GM12878 (cell line): ENCODE data around the gene TMEM88. TPM values are rescaled to one million over a fixed set of nuclear protein-coding genes. Genes with fewer than 3 reads are reported as not detected.

Source experiments
- CREM ChIP-seq: IDR thresholded peaks from 2 replicates; pipeline ENCODE4 v1.6.1; 2014; ENCODE audit warnings: antibody characterized with exemption, low read depth
- DPF2 ChIP-seq: fragments of 450-650 bp; IDR thresholded peaks from 2 replicates; pipeline ENCODE4 v1.6.1; 2017; ENCODE audit warnings: mild to moderate bottlenecking
- GABPA ChIP-seq: IDR thresholded peaks from 2 replicates; pipeline ENCODE4 v1.6.1; 2014; ENCODE audit warnings: antibody characterized with exemption, low read depth, mild to moderate bottlenecking, inconsistent platforms
- GATAD2B ChIP-seq: fragments of 450-650 bp; conservative IDR thresholded peaks from 2 replicates; pipeline ENCODE4 v1.6.1; 2017; ENCODE audit warnings: low read depth, mild to moderate bottlenecking, moderate library complexity
- KDM1A ChIP-seq: fragments of 200-600 bp; sonication (generic); IDR thresholded peaks from 2 replicates; pipeline ENCODE4 v1.6.1; 2016; ENCODE audit warnings: borderline replicate concordance
- MTA2 ChIP-seq: fragments of 450-650 bp; IDR thresholded peaks from 2 replicates; pipeline ENCODE4 v1.6.1; 2016; ENCODE audit warnings: low read depth, mild to moderate bottlenecking, moderate library complexity
- POLR2A ChIP-seq: IDR thresholded peaks from 2 replicates; pipeline ENCODE4 v1.6.1; 2011; ENCODE audit warnings: low read depth, mild to moderate bottlenecking, low read length
- RB1 ChIP-seq: fragments of 450-650 bp; formaldehyde crosslinking; IDR thresholded peaks from 2 replicates; pipeline ENCODE4 v1.6.1; 2017; ENCODE audit warnings: mild to moderate bottlenecking, borderline replicate concordance
- SIN3A ChIP-seq: IDR thresholded peaks from 2 replicates; pipeline ENCODE4 v1.6.1; 2012; ENCODE audit warnings: low read depth, low read length, improper control_type of control experiment
- SP1 ChIP-seq: IDR thresholded peaks from one replicate; pipeline ENCODE4 v1.6.1; 2011; ENCODE audit warnings: low read depth, low read length
- SREBF1 ChIP-seq: IDR thresholded peaks from 2 replicates; pipeline ENCODE4 v1.6.1; 2012; ENCODE audit warnings: mild to moderate bottlenecking, low read length
- polyA plus RNA-seq, 11 experiments: library from polyadenylated mRNA; depleted of rRNA in 4 of 11; unstranded in 6 of 11; stranded (reverse) in 5 of 11; fragments of >200 nt; fragmentation: Nextera tagmentation in 4 of 11; fragmentation: Illumina TruSeq in 1 of 11; extraction: Ambion mirVana in 4 of 11; extraction: Trizol in 1 of 11; gene quantifications; 1 replicate in 1 of 11; 2 replicates in 10 of 11; pipeline versions ENCODE4 v1.2.1 to v1.2.3, GENCODE V29; 2011 to 2016; ENCODE audit warnings: inconsistent platforms in 2 of 11, missing spikeins in 2 of 11, low read depth in 1 of 11
- total RNA-seq, 4 experiments: library from RNA; depleted of rRNA in 3 of 4; stranded (reverse); fragments of >200 nt in 3 of 4; fragmentation: Illumina TruSeq in 1 of 4; extraction: Trizol in 1 of 4; gene quantifications; 2 replicates each; pipeline versions ENCODE4 v1.2.1 to v1.2.3, GENCODE V29; 2013 to 2021
- TF ChIP-seq, protein P1 (sequence below): fragments of 150-350 bp; IDR thresholded peaks from 2 replicates; pipeline ENCODE4 v1.6.1; 2014; ENCODE audit warnings: mild to moderate bottlenecking, low read depth, low read length
- TF ChIP-seq, protein P2 (sequence below): fragments of 450-650 bp; IDR thresholded peaks from 2 replicates; pipeline ENCODE4 v1.6.1; 2017; ENCODE audit warnings: mild to moderate bottlenecking

TMEM88 gene
- total and polyA plus RNA-seq, 10 of the 15 experiments (the other 5 are each of a cell fraction or from before 2014, with no cell fraction given): 0.21 to 2.2 (median 0.62) TPM; not detected in 5

DNA sequence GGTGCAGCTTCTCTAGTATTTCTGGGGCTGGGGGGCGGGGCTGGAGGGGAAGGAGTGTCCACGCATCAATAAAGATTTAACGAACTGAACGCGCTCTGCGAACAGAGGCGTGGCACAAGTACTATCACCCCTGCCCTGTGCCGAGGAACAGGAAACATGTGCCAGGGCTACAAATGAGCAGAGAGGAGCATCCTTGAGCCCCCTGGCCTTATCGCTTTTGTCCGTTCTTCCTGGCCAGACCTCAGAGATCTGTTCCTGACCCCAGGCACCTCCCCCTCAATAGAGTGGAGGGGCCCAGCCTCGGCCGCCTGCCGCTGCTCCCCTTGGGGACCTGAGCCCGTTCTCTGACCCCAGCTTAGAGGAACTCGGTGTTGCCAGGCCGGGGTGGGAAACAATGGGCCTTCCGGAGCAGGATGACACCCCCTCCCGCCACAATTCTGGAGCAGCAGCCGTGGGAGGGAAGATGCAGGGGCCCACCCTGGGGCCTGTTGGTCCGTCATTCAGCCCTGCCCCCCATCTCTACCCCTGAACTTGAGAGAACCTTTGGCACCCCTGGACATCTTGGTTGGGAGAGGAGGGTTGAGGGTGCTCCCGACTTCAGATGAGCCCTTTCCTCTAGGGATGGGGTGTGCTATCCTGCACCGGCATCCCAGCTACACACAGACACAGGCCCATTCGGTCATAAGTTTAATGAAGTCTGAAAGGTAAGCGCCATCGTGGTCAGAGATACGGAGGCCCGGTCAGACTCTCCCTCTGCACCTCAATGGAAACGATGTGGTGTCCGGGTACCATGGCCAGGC, 1.3 kb downstream of the TMEM88 start (continued):
- TF ChIP-seq, protein P1, sequence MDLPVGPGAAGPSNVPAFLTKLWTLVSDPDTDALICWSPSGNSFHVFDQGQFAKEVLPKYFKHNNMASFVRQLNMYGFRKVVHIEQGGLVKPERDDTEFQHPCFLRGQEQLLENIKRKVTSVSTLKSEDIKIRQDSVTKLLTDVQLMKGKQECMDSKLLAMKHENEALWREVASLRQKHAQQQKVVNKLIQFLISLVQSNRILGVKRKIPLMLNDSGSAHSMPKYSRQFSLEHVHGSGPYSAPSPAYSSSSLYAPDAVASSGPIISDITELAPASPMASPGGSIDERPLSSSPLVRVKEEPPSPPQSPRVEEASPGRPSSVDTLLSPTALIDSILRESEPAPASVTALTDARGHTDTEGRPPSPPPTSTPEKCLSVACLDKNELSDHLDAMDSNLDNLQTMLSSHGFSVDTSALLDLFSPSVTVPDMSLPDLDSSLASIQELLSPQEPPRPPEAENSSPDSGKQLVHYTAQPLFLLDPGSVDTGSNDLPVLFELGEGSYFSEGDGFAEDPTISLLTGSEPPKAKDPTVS: no peak
- TF ChIP-seq RB1: no peak
- TF ChIP-seq CREM: no peak
- TF ChIP-seq SREBF1: no peak
- TF ChIP-seq DPF2: no peak
- no peak for TF ChIP-seq KDM1A
- no peak for TF ChIP-seq GABPA
- TF ChIP-seq MTA2: no peak
- no peak for TF ChIP-seq GATAD2B
- TF ChIP-seq POLR2A: peak; percentile 12; the same call in 1 of the 2 replicates
- TF ChIP-seq SIN3A: 0 out of 2 replicates have a peak, but pooled peaks have one; percentile 40
- TF ChIP-seq SP1: no peak
- TF ChIP-seq, protein P2, sequence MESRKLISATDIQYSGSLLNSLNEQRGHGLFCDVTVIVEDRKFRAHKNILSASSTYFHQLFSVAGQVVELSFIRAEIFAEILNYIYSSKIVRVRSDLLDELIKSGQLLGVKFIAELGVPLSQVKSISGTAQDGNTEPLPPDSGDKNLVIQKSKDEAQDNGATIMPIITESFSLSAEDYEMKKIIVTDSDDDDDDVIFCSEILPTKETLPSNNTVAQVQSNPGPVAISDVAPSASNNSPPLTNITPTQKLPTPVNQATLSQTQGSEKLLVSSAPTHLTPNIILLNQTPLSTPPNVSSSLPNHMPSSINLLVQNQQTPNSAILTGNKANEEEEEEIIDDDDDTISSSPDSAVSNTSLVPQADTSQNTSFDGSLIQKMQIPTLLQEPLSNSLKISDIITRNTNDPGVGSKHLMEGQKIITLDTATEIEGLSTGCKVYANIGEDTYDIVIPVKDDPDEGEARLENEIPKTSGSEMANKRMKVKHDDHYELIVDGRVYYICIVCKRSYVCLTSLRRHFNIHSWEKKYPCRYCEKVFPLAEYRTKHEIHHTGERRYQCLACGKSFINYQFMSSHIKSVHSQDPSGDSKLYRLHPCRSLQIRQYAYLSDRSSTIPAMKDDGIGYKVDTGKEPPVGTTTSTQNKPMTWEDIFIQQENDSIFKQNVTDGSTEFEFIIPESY: no peak
- TF ChIP-seq, all 136 proteins: peak for 7
